ENCODE data around the gene CMTM4. TPM values are rescaled to one million over a fixed set of nuclear protein-coding genes. Genes with fewer than 3 reads are reported as not detected.
A peak's percentile ranks its signal among the peaks of the same experiment; 100 is the strongest.

The CMTM4 gene
- polyA plus RNA-seq, 1 donor (not counting 4 experiments of a cell fraction or from before 2014, with no cell fraction given) = 23.1 TPM

DNA sequence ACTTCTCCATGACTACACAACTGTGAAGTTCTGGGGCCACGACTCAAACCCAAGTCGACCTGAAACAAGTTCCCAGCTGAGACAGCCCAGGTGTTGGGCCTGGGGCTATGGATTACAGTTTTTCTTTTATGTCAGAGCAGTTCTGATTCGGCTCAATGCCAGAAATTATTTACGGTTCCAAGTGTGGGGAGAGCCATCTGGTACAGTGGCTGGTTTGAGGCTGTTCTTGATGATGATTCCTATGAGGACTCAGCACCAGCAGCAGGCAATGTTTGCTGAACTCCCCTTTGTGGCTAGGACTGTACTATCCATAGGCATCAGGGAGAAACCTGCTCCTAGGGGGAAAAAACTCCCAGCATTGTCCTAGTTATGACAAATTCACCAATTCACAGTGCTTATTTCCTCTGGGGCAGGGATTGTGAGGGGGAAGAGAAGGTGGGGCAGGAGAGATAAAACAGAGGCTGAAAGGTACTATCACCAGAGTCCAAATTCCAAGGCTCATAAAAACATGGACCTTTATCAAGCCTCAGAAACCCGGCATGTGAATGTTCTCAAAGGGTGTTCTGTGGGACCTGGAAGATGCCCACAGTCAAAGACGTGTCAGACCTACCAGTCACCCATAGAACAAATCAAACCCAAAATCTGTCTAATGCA is 18.2 kb upstream of the CMTM4 start:
- no peaks in the 10 kb centered on the region for H3K36me3 ChIP-seq (ENCODE audit: control insufficient read depth in 2 of 2, extremely low read depth in 1 of 2, insufficient read depth in 2 of 2, low read length in 2 of 2)
- peaks cover 2% of the 10 kb centered on the region for H3K9me3 ChIP-seq (ENCODE audit: control insufficient read depth, low read depth, low read length)
- TF ChIP-seq, protein P1, sequence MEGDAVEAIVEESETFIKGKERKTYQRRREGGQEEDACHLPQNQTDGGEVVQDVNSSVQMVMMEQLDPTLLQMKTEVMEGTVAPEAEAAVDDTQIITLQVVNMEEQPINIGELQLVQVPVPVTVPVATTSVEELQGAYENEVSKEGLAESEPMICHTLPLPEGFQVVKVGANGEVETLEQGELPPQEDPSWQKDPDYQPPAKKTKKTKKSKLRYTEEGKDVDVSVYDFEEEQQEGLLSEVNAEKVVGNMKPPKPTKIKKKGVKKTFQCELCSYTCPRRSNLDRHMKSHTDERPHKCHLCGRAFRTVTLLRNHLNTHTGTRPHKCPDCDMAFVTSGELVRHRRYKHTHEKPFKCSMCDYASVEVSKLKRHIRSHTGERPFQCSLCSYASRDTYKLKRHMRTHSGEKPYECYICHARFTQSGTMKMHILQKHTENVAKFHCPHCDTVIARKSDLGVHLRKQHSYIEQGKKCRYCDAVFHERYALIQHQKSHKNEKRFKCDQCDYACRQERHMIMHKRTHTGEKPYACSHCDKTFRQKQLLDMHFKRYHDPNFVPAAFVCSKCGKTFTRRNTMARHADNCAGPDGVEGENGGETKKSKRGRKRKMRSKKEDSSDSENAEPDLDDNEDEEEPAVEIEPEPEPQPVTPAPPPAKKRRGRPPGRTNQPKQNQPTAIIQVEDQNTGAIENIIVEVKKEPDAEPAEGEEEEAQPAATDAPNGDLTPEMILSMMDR (optimal IDR thresholded peaks at IDR 0.05 in 1 of 3, IDR thresholded peaks at IDR 0.05 in 1 of 3, conservative IDR thresholded peaks at IDR 0.05 in 1 of 3; ENCODE audit: extremely low read depth in 1 of 3, insufficient read depth in 2 of 3, low read length in 3 of 3) = no peak
- no peak for TF ChIP-seq EZH2 (IDR thresholded peaks at IDR 0.05; ENCODE audit: low read length)
- peak overlapping the region; percentile 58 for H3K27ac ChIP-seq (ENCODE audit: control insufficient read depth, insufficient read depth, low read length)
- H4K20me1 ChIP-seq (ENCODE audit: control insufficient read depth, extremely low read depth, insufficient read depth, low read length) = no peaks in the 10 kb centered on the region
- dilution Hi-C loops (cut with MboI; ENCODE audit: extremely low pct_ligation_motif_present, low sequenced_read_pairs) = no loop called here
- H3K27me3 ChIP-seq (ENCODE audit: control insufficient read depth, extremely low read depth, insufficient read depth, low read length) = no peaks in the 10 kb centered on the region
- H3K4me3 ChIP-seq (ENCODE audit: control insufficient read depth in 2 of 3, extremely low read depth in 1 of 3, insufficient read depth in 2 of 3, low read depth in 1 of 3, low read length in 3 of 3) = no peak overlapping the region
- no peak overlapping the region for H2AFZ ChIP-seq (ENCODE audit: control insufficient read depth, low read length)
- H3K79me2 ChIP-seq (ENCODE audit: control insufficient read depth, insufficient read depth, low read length) = no peaks in the 10 kb centered on the region
- H3K4me2 ChIP-seq (ENCODE audit: control insufficient read depth, extremely low read depth, insufficient read depth, low read depth, low read length) = peak overlapping the region; percentile 20
- DNase-seq (ENCODE audit: low read depth, low spot score) = peak; percentile 87
- H3K4me1 ChIP-seq (ENCODE audit: control insufficient read depth, extremely low read depth, insufficient read depth, low read length) = peaks cover 38% of the 10 kb centered on the region
- H3K9me1 ChIP-seq (ENCODE audit: control insufficient read depth, extremely low read depth, insufficient read depth, low read length) = peaks cover 3% of the 10 kb centered on the region
- peak; percentile 87 for FAIRE-seq
- peak overlapping the region; percentile 8 for H3K9ac ChIP-seq (ENCODE audit: control insufficient read depth, extremely low read depth, insufficient read depth, low read length)

DNA sequence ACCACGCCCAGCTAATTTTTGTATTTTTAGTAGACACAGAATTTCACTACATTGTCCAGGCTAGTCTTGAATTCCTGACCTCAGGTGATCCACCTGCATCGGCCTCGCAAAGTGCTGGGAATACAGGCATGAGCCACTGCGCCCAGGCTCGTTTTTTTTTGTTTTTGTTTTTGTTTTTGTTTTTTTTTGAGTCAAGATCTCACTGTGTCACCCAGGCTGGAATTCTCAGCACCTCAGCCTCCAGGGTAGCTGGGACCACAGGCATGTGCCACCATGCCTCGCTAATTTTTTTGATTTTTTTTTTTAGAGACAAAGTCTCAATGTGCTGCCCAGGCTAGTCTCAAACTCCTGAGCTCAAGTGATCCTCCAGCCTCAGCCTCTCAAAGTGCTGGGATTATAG is 17.5 kb upstream of the CMTM4 start:
- no peak for DNase-seq (ENCODE audit: low read depth, low spot score)
- no peaks in the 10 kb centered on the region for H3K79me2 ChIP-seq (ENCODE audit: control insufficient read depth, insufficient read depth, low read length)
- H3K27ac ChIP-seq (ENCODE audit: control insufficient read depth, insufficient read depth, low read length) = peak overlapping the region; percentile 58
- H4K20me1 ChIP-seq (ENCODE audit: control insufficient read depth, extremely low read depth, insufficient read depth, low read length) = no peaks in the 10 kb centered on the region
- TF ChIP-seq, protein P1 (optimal IDR thresholded peaks at IDR 0.05 in 1 of 3, IDR thresholded peaks at IDR 0.05 in 1 of 3, conservative IDR thresholded peaks at IDR 0.05 in 1 of 3; ENCODE audit: extremely low read depth in 1 of 3, insufficient read depth in 2 of 3, low read length in 3 of 3) = no peak
- TF ChIP-seq EZH2 (IDR thresholded peaks at IDR 0.05; ENCODE audit: low read length) = no peak
- H3K9me3 ChIP-seq (ENCODE audit: control insufficient read depth, low read depth, low read length) = peaks cover 2% of the 10 kb centered on the region
- no peaks in the 10 kb centered on the region for H3K36me3 ChIP-seq (ENCODE audit: control insufficient read depth in 2 of 2, extremely low read depth in 1 of 2, insufficient read depth in 2 of 2, low read length in 2 of 2)
- no peak for FAIRE-seq
- peak overlapping the region; percentile 8 for H3K9ac ChIP-seq (ENCODE audit: control insufficient read depth, extremely low read depth, insufficient read depth, low read length)
- no peak overlapping the region for H2AFZ ChIP-seq (ENCODE audit: control insufficient read depth, low read length)
- dilution Hi-C loops (cut with MboI; ENCODE audit: extremely low pct_ligation_motif_present, low sequenced_read_pairs) = no loop called here
- peaks cover 38% of the 10 kb centered on the region for H3K4me1 ChIP-seq (ENCODE audit: control insufficient read depth, extremely low read depth, insufficient read depth, low read length)
- H3K9me1 ChIP-seq (ENCODE audit: control insufficient read depth, extremely low read depth, insufficient read depth, low read length) = peaks cover 3% of the 10 kb centered on the region
- no peak overlapping the region for H3K4me2 ChIP-seq (ENCODE audit: control insufficient read depth, extremely low read depth, insufficient read depth, low read depth, low read length)
- no peaks in the 10 kb centered on the region for H3K27me3 ChIP-seq (ENCODE audit: control insufficient read depth, extremely low read depth, insufficient read depth, low read length)
- no peak overlapping the region for H3K4me3 ChIP-seq (ENCODE audit: control insufficient read depth in 2 of 3, extremely low read depth in 1 of 3, insufficient read depth in 2 of 3, low read depth in 1 of 3, low read length in 3 of 3)
